Activated CD8-positive, alpha-beta T cell treated with anti-CD3 and anti-CD28 coated beads for 36 hours (primary cell): ENCODE results near the gene LY9. TPM values are rescaled to one million over a fixed set of nuclear protein-coding genes. Genes with fewer than 3 reads are reported as not detected.
A peak's percentile ranks its signal among the peaks of the same experiment; 100 is the strongest.

Experiments
- ATAC-seq: fragments of 200-7000 bp; cut with Tn5 transposase; one replicate; pipeline ENCODE4 v1.10.0; 2021; ENCODE audit warnings: mild to moderate bottlenecking, moderate library complexity
- CTCF ChIA-PET: fragments of 350-600 bp; sonication (Branson Sonifier 250); formaldehyde crosslinking; loops from one replicate; lab custom pipeline; 2021; ENCODE audit warnings: antibody characterized with exemption; lab: Charles Lee
- POLR2A ChIA-PET: fragments of 350-600 bp; sonication (Branson Sonifier 250); formaldehyde crosslinking; loops from one replicate; lab custom pipeline; 2021; ENCODE audit warnings: antibody characterized with exemption; lab: Charles Lee
- DNase-seq: peaks from one replicate; pipeline ENCODE4 v3.0.0-alpha.2; 2020
- H3K27ac Mint-ChIP-seq: one replicate; pipeline ENCODE4 v1.8.0; 2021; ENCODE audit warnings: mild to moderate bottlenecking, mixed read lengths
- H3K27me3 Mint-ChIP-seq: one replicate; pipeline ENCODE4 v1.8.0; 2021; ENCODE audit warnings: mixed read lengths
- H3K36me3 Mint-ChIP-seq: one replicate; pipeline ENCODE4 v1.8.0; 2021; ENCODE audit warnings: low read depth, mixed read lengths
- H3K4me1 Mint-ChIP-seq: one replicate; pipeline ENCODE4 v1.8.0; 2021; ENCODE audit warnings: low read depth, mixed read lengths
- H3K4me3 Mint-ChIP-seq: one replicate; pipeline ENCODE4 v1.8.0; 2021; ENCODE audit warnings: mild to moderate bottlenecking, moderate library complexity, mixed read lengths
- H3K9me3 Mint-ChIP-seq: one replicate; pipeline ENCODE4 v1.8.0; 2021; ENCODE audit warnings: mixed read lengths
- intact Hi-C: fragments of 100-400 bp; cut with micrococcal nuclease; formaldehyde crosslinking; loops from one replicate; pipeline ENCODE4 v1.10.0; 2022
- total RNA-seq, 2 experiments: library from RNA; stranded (reverse); gene quantifications; one replicate each; pipeline ENCODE4 v1.2.3, GENCODE V29; 2021
- TF ChIP-seq, protein P1 (sequence below): fragments of 200-600 bp; IDR thresholded peaks from one replicate; pipeline ENCODE4 v1.8.0; 2022; ENCODE audit warnings: antibody characterized with exemption, mild to moderate bottlenecking

LY9 gene, protein sequence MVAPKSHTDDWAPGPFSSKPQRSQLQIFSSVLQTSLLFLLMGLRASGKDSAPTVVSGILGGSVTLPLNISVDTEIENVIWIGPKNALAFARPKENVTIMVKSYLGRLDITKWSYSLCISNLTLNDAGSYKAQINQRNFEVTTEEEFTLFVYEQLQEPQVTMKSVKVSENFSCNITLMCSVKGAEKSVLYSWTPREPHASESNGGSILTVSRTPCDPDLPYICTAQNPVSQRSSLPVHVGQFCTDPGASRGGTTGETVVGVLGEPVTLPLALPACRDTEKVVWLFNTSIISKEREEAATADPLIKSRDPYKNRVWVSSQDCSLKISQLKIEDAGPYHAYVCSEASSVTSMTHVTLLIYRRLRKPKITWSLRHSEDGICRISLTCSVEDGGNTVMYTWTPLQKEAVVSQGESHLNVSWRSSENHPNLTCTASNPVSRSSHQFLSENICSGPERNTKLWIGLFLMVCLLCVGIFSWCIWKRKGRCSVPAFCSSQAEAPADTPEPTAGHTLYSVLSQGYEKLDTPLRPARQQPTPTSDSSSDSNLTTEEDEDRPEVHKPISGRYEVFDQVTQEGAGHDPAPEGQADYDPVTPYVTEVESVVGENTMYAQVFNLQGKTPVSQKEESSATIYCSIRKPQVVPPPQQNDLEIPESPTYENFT
- 10 to 100 TPM; 19.1 to 19.5 TPM for total RNA-seq

DNA sequence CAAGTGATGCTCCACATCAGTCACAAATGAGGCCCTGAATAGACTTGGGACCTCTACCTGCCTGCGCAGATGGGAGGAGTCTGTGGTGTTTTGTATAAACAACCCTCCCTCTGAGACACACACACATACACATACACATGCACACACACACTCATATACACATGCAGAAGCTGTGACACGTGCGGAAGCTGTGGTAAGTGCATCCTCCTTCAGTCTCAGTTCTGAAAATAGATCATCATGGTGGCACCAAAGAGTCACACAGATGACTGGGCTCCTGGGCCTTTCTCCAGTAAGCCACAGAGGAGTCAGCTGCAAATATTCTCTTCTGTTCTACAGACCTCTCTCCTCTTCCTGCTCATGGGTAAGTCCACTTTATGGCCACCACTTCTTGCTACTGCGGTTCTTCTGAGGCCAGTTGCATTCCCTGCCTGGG is at the start of gene LY9:
Gene LY9 (plus strand): TSS at position 224 of the 433 bp plus-strand sequence. CDS start 14 bp downstream, at position 238.
- Mint-ChIP-seq H3K4me1 (peaks cover 49% of the 10 kb centered on the region), H3K27me3 (no peaks in the 10 kb centered on the region), H3K27ac (peak within 1 kb of the TSS; percentile 95), H3K36me3 (no peaks in the 10 kb centered on the region), H3K9me3 (no peaks in the 10 kb centered on the region), H3K4me3 (peak within 1 kb of the TSS; percentile 87)
- TF ChIP-seq, protein P1, sequence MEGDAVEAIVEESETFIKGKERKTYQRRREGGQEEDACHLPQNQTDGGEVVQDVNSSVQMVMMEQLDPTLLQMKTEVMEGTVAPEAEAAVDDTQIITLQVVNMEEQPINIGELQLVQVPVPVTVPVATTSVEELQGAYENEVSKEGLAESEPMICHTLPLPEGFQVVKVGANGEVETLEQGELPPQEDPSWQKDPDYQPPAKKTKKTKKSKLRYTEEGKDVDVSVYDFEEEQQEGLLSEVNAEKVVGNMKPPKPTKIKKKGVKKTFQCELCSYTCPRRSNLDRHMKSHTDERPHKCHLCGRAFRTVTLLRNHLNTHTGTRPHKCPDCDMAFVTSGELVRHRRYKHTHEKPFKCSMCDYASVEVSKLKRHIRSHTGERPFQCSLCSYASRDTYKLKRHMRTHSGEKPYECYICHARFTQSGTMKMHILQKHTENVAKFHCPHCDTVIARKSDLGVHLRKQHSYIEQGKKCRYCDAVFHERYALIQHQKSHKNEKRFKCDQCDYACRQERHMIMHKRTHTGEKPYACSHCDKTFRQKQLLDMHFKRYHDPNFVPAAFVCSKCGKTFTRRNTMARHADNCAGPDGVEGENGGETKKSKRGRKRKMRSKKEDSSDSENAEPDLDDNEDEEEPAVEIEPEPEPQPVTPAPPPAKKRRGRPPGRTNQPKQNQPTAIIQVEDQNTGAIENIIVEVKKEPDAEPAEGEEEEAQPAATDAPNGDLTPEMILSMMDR, result no peak
- ChIA-PET POLR2A (interaction anchor here (0.7 to 2.5 kb wide), 18 partner anchors 10 to 113 kb away, joined by 3 to 10 read pairs (median 4); partner anchors contain the start of gene SLAMF7), CTCF (interaction anchor here (0.7 to 12.4 kb wide), 12 partner anchors 10 to 155 kb away, joined by 3 to 186 read pairs (median 4); no protein-coding TSS in a partner anchor)
- intact Hi-C loops, result no loop called here
- peak; percentile 93 for DNase-seq
- peak; percentile 77 for ATAC-seq

DNA sequence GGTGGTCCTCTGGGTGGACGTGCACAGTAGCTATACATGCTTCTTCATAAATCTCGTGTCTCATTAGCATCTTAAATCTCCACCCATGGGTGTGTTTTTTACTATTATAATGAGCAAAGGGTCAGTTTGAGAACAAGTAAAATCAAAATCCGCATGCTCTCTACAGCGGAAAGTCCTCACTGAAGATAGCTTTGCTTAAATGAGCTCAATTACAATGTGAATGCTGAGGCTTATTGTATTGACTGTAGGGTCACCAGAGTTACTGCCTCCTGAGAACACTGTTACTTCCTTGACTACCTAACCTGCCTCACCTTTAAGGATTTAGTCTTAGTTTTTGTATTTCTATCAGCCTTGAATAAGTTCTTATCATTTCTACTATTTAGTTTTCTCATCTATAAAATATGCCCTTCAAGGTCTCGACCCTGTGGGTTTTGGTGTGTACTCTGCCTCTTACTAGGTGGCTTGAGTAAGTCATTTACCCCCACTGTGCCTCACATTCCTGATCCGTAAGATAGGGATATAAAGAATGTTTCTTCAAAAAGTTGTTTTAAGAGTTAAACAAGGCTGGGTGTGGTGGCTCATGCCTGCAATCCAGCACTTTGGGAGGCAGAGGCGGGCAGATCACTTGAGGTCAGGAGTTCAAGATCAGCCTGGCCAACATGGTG is 49.0 kb upstream of the LY9 start:
- Mint-ChIP-seq H3K9me3 (peaks cover 4% of the 10 kb centered on the region), H3K36me3 (peaks cover 87% of the 10 kb centered on the region), H3K27me3 (no peaks in the 10 kb centered on the region), H3K4me3 (no peak overlapping the region), H3K27ac (peak overlapping the region; percentile 94), H3K4me1 (peaks cover 95% of the 10 kb centered on the region)
- intact Hi-C loops, result no loop called here
- CTCF ChIA-PET, result interaction anchor here (0.8 to 7.6 kb wide), 12 partner anchors 8 to 243 kb away, joined by 3 to 88 read pairs (median 5); partner anchors contain the start of gene SLAMF7
- TF ChIP-seq, protein P1, result no peak
- no peak for ATAC-seq
- POLR2A ChIA-PET, result interaction anchor here (1.1 to 3.7 kb wide), 4 partner anchors 9 to 39 kb away, joined by 3 to 35 read pairs (median 6); no protein-coding TSS in a partner anchor
- no peak for DNase-seq

DNA sequence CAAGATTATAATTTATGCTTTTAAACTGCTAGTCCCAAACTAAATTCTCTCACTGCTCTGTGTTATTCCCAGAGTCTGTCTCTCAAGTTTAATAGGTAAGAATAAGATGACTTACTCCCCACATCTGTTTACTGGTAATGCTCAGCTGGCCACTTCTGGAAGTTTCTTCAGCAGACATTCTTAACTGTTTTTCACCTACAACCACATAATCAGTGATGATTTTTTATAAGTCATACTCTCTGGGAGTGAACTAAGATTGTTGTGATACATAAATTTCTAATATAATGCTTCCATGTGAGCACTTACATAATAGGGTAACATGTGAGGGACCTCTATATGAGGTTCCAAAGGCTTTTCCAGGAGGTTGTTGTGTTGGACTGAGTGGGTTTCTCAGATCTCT is 48.3 kb upstream of the LY9 start:
- Mint-ChIP-seq H3K9me3 (peaks cover 4% of the 10 kb centered on the region), H3K36me3 (peaks cover 87% of the 10 kb centered on the region), H3K4me3 (no peak overlapping the region)

DNA sequence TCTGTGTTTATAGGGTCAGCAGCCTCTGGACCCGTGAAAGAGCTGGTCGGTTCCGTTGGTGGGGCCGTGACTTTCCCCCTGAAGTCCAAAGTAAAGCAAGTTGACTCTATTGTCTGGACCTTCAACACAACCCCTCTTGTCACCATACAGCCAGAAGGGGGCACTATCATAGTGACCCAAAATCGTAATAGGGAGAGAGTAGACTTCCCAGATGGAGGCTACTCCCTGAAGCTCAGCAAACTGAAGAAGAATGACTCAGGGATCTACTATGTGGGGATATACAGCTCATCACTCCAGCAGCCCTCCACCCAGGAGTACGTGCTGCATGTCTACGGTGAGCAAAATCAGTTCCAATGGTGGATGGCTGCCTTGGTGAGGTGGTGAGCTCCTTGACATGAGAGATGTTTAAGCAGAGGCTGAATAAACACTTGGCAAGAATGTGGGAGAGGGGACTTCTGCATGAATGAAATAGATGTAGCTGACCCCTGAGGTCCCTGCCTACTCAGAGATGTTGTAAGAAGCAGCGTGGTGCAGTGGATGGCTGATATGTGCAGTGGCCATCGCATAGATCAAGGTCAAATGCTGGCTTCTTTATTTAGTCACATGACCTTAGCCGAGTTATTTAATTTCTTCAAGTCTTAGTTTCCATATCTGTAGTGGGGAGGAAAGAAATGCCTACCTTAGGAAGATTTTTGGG is 47.6 kb upstream of the LY9 start:
- intact Hi-C loops, result loop anchor here (1.0 kb wide), 1 partner anchor 20 kb away; no protein-coding TSS in a partner anchor
- ATAC-seq (no peak), DNase-seq (no peak)
- CTCF ChIA-PET, result interaction anchor here (1.2 to 3.4 kb wide), 9 partner anchors 10 to 48 kb away, joined by 3 to 22 read pairs (median 5); partner anchors contain the start of gene SLAMF7
- H3K4me3 Mint-ChIP-seq, result no peak overlapping the region
- peaks cover 95% of the 10 kb centered on the region for H3K4me1 Mint-ChIP-seq
- peaks cover 5% of the 10 kb centered on the region for H3K9me3 Mint-ChIP-seq
- H3K27me3 Mint-ChIP-seq, result no peaks in the 10 kb centered on the region
- peaks cover 87% of the 10 kb centered on the region for H3K36me3 Mint-ChIP-seq
- H3K27ac Mint-ChIP-seq, result peak overlapping the region; percentile 94
- TF ChIP-seq, protein P1, result peak; percentile 43
- POLR2A ChIA-PET, result interaction anchor here (1.0 to 1.6 kb wide), 7 partner anchors 8 to 40 kb away, joined by 3 to 7 read pairs (median 4); partner anchors contain the start of genes CD48 and SLAMF7

More for the DNA sequence above, 48.3 kb upstream of the LY9 start:
- H3K27ac Mint-ChIP-seq, result peak overlapping the region; percentile 94
- H3K27me3 Mint-ChIP-seq, result no peaks in the 10 kb centered on the region
- ATAC-seq (no peak), DNase-seq (no peak)
- ChIA-PET POLR2A (interaction anchor here (1.0 to 1.6 kb wide), 7 partner anchors 8 to 40 kb away, joined by 3 to 7 read pairs (median 4); partner anchors contain the start of genes CD48 and SLAMF7), CTCF (interaction anchor here (1.2 to 3.4 kb wide), 11 partner anchors 9 to 49 kb away, joined by 3 to 22 read pairs (median 5); partner anchors contain the start of gene SLAMF7)
- TF ChIP-seq, protein P1, result no peak
- intact Hi-C loops, result loop anchor here (1.0 kb wide), 1 partner anchor 21 kb away; no protein-coding TSS in a partner anchor
- H3K4me1 Mint-ChIP-seq, result peaks cover 95% of the 10 kb centered on the region
